Activated T-helper 9 cell treated with anti-CD3 and anti-CD28 coated beads, Interleukin-2, amount 50 U/mL, for 16 hours (primary cell): Measurements from ENCODE around the gene GP9.

Experiments
- DNase-seq: peaks from one replicate; pipeline ENCODE4 v3.0.0-alpha.2; 2020; ENCODE audit warnings: low read depth

GP9 gene

DNA sequence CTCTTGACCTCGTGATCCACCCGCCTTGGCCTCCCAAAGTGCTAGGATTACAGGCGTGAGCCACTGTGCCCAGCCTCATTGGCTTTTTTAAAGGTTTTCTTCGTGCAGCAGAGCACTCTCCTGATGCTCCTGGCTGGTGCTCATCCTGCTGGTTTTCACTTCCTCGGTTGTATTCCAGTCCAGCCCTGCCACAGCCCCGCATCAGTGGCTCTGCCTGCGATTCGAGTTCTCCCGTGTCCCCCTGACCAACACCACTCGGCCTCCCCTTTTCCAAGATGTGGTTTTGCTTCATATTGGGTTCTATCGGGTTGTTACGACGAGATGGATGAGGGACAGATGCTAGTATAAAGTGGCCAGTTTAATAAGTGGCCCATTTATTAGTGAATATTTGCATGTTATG, 31.7 kb upstream of the GP9 start:
- no peak for DNase-seq

DNA sequence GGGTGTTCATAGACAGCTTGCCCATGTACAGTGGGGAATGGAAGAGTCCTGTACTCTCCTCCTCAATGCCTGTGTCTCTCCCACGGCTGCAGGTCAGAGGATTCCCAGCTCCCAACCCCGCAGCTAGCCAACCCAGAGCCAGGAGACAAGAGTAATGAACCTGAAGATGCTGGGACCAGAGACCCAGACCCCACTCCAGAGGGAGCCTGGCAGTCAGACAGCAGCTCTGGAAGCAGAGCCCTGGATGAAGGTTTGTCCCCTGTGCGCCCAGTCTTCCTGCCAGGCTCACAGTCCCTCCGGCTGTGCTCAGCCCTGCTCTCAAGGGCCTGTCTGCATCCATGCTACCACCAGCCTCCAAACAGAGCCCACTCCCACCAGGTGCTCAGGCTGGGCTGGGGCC, 30.0 kb upstream of the GP9 start:
- DNase-seq = no peak

DNA sequence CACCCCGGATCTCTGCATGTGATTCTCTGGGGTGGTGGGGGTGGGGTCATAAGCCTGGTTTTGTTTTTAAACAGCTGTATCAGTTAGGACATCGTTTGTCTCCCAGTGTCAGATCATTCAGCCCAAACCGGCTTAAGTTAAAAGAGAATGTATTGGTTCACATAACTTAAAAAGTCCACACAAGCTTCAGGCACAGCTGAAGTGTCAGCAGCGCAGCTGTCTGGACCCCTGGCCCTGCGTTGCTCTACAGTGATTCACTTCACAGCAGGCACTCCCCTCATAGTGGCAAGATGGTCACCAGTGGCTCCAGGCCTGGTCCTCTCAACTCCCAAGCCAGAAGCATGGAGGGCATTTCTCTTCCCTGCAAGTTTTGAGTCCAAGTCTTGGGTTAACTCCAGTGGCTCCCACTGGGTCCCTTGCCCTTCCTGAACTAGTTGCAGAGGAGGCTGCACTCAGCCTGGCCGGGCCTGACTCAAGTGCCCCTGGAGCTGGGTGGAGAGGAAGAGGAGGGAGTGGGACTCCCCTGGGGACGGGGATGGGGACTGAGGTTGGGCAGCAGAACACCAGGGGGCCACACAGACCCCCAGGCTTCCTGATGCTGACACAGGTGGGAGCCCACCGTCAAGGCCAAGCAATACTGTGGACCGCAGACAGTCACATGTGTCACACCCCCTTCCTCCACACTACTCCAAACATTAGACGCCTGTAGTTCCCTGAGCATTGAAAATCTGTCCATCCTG, 28.9 kb upstream of the GP9 start:
- no peak for DNase-seq

DNA sequence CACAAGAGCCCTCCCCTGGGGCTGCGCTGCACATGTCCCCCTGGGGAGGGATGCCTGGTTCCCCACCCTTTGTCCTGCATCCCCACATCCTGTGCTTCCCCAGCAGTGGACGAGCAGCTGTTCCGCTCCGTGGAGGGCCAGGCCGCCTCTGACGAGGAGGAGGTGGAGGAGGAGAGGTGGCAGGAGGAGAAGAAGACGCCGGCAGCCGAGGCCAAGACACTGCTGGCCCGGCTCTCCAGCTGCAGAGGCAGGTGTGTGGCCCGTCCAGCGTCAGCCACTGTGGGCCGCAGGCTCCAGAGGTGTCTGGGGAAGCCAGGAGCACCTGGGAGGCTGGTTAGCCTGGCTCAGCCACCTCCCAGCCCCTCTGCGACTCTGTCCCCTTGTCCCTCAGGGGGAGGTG, 27.9 kb upstream of the GP9 start:
- no peak for DNase-seq

DNA sequence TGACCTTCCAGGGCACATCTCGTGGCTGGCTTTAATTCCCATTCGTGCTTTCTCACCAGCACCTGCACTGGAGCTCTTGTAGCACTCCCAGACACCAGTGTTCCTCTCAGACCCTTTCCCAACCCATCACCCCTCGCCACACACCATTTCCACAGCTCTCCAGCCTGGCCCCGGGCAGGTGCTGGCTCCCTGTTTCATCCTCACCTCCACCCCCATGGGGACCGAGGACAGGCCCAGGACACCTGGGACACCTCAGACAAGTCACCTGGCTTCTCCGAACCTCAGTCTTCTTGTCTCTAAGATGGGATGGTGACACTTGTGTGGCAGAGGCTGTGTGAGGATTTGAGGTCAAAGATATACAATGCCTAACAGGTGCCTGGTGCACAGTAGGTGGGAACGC, 27.4 kb upstream of the GP9 start:
- DNase-seq = no peak

DNA sequence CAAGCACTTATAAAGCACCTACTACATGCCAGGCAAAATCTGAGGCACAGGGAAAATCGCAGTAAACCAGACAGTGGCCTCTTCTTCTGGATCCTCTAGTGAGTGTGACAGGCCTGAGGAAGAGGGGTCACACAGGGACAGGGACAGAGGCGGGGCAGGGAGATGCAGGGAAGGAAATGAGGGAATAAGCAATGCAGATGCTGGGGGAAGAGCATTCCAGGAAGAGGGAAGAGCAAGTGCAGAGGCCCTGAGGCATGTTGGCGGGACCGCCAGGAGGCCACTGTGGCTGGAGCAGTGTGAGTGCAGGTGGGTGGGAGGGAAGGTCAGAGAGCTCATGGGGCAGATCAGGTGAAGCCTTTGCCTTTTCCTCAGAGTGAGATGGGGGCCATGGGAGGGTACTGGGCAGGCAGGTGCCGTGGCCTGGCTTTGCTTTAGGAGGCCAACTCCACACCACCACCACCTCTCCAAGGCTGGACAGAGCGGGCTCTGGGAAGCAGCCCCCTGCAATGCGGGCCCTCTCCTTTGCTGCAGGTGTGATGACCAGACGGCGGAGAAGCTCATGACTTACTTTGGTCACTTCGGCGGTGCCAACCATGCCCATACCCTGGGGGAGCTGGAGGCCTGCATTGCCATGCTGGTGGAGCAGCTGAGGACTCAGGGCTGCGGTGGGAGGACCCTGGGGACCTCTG, 26.8 kb upstream of the GP9 start:
- DNase-seq = no peak

DNA sequence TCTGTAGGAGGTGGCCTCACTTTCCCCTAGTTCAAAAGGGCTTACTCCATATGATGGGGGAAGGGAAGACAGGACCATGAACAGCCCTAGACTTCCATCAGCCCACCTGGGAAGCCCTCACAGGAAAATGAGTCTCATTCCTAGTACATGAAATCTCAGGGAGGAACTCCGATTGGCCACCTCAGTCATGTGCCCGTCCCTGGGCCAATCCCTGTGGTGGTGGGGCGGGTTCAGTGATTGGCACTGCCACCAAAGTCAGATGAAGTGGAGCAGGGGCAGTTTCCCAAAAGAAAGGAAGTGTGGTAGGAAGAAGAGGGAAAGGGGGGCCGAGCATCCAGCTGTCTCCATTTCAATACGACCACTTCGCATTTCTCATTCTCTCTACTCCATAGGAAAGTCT, 25.9 kb upstream of the GP9 start:
- no peak for DNase-seq

DNA sequence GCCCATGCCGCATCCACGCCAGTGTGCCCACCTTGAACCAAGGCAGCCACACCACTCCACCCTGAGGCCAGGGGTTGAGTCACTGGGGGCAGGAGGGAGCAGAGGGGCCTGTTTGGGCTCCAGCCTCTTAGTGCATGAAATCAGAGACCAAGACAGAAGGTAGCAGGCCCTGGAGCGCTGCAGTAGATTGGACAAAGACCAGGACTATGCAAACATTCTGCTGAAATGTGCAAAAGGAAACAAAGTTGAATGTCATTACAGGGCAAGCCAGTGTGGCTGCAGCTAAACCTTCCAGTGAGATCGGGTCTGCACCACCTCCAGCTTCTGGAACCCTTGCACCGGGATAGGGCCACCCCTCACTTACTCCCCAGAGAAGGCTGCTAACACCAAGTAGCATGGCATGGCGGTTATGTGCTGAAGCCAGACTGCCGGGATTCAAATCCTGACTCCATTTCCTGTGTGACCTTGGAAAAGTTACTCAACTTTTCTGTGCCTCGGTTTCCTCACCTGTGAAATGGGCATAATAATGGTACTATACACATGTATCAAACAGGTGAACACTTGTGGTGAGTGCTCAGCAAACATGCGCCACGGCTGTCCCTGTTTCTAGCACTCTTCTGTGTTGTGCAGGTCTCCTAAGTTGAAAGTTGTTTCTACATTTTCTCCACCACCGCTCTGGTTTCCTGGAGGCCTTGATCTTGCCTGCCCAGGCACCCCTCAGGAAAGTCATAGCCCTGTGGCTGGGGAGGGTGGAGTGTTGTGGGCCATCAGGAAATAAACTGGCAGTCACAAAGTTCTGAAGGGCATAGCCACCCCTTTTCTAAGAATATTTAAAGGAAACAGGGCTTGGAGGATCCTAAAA, 25.0 kb upstream of the GP9 start:
- no peak for DNase-seq

DNA sequence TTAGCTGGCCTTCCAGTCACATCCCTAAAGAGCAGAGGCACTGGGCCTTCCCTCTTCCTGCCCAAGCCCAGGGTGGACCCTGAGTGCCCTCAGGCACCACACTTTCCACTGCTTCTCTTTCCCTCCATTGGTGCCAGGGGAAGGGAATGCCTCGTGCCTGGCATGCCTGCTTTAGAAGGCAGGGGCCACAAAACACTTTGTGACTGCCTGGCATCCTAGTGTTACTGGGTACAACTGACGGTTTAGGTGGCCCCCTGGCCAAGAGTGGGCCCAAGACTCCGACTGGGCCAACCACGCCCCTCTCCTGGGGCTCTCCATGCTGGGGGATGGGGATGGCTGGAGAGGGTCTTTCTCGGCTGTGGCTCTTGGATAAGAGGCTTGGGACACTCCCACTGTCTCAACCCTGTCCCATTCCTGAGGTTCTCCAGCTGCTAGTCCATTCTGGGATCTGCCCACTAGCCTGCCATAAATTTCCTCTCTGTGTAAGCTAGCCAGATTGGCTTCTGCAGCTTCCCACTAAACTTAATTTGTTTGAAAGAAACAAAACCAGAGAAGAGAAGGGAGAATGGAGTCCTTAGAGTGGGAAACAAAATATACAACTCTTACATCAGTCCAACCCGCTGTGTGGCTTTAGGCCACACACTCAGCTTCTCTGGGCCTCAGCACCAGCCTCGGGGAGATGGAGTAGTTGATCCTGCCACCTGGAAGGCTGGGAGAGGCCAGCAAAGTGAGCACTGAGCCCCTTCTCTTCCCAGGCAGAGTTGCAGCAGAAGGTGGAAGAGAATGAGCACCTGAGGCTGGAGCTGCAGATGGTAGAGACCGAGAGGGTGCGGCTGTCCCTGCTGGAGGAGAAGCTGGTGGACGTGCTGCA, 24.1 kb upstream of the GP9 start:
- DNase-seq = no peak

DNA sequence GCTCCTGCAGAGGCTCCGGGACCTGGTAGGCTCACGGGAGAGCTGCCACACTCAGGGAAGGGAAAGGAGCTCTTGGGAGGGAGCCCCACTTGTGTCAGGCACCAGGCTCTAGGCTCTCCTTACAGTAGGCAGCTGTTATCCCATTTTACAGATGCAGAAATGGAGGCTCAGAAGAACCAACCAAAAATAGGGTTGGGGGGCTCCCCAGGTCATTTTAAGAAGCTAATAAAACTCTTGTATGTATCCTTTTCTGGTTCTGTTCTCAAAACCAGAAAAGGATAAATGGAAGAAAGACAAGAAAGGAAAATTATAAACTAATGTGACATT, 23.5 kb upstream of the GP9 start:
- no peak for DNase-seq

DNA sequence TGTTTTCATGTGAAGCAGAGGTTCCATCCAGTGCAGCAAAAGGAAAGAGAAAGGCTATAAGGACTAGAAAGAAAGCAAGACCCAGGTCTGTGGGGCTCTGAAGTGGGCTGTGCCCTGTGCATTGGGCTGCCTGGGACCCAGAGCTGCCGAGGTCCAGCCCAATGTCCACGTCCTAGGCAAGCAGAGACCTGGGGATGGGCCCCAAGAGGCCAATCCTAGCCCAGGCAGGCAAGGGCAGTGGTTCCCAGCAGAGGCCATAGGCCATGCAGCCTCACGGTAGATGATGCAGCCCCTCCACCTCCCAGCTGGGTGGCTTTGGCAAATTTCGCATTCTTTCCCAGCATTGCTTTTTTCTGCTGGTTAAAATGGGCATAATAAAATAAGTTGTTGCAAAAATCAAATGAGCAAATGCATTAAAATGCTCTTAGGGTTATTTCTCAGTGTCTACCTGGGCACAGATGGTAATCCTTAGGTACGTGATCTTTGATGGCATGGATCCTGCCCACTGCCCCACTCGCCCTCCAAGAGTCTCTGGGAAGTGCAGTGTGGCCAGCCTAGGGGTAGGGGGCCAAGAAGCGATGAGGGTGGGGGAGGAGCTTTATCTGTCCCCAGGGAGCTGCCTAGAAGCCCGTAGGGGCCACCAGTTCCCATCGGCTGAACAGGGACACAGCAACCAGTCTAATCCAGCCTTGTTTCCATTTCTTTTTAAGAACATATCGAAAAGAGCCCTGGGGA, 22.3 kb upstream of the GP9 start:
- DNase-seq = no peak

DNA sequence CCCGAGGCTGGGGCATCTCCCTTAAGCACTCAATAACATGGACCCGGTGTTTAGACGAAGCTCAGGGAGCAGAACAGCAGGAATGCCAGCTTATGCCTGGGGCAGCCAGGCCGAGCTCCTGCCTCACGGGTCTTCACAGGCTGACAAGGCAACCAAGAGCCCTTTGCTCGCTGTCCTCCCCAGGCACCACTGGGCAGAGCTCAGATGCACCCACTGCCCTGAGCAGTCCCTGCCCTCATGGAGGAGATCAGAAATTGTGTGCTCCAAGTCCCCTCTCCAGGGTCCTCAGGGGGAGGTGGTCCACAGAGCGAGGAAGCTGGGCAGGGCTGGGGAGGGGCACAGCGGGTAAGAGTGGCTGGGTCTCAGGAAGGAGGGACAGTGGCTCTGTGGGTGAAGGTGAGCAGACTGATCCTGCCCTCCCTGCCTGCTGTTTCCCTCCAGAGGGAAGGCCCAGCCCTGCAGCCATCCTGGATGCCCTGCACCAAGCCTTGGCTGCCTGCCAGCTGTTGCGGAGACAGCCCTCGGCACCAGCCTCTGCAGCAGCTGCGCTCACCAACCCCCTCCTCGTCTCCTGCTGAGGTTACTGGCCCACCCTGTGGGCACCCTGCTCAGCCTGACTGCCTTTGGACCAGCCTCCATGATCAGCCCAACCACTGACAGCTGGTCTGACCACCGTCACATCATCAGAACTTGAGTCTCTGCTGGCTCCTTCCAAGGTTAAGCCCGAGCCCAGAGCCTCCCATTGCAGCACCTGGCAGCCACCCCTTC, 21.1 kb upstream of the GP9 start:
- no peak for DNase-seq

DNA sequence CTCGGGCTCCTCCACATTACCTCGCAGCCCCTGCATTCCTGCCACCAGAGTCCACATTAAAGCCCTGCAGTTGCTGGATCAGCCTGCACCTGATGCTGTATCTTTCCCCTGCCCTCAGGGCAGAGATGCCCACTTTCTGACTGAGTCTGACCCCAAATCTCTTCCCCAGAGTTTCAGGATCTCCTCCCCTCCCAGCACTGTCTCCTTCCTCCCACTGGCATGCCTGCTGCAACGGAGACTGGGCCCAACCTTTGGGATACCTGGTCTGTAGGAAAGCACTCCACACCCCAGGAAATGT, 20.6 kb upstream of the GP9 start:
- DNase-seq = no peak

DNA sequence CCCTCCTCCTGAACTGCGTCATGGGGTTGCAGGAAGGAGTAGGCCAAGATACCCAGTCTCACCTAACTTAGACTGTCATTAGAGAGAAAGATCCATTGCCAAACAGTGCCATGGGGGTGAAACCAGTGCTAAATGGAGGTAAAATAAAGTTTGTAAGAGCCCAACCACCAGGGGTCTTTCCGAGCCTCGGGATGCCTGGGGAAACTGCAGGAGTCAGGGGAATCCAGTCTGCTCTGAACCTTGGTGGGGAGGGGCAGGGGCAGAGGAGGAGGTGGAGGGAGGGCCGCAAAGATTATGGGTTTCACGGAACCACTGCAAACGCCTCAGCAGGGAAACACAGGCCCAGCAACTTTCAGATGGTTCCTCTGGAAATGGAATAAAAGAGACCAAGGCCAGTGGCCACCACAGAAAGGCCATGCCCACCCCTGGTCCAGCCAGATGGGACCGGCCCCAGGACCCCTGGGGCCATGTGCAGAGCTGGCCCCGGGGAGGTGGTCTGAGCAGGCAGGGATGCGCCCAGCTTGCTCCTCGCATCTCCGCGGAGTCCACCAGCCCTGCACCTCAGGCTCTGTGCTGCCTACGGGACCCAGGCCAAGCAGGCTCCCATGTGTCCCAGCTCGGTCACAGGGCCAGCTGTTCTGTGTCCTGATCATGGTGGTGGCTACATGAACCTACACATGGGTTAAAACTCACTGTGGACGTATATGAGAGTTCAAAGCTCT, 19.8 kb upstream of the GP9 start:
- no peak for DNase-seq

DNA sequence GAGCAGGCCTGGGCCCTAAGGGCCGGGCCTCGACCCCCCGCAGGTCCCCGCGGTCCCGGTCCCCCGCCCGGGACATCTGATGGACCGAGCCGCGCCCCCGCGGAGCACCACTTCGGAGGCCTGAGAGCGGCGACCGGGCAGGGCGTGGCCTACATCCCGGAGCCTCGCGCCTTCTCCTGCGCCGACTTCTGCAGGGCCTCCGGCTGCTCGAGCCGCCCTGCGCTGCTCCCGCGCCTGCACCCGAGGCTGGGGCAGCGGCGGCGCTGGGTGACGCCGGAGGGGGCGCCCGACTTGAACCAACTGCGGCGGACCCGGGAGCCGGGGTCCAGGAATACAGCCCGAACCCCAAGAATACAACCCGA, 14.9 kb upstream of the GP9 start:
- DNase-seq = peak; percentile 20

DNA sequence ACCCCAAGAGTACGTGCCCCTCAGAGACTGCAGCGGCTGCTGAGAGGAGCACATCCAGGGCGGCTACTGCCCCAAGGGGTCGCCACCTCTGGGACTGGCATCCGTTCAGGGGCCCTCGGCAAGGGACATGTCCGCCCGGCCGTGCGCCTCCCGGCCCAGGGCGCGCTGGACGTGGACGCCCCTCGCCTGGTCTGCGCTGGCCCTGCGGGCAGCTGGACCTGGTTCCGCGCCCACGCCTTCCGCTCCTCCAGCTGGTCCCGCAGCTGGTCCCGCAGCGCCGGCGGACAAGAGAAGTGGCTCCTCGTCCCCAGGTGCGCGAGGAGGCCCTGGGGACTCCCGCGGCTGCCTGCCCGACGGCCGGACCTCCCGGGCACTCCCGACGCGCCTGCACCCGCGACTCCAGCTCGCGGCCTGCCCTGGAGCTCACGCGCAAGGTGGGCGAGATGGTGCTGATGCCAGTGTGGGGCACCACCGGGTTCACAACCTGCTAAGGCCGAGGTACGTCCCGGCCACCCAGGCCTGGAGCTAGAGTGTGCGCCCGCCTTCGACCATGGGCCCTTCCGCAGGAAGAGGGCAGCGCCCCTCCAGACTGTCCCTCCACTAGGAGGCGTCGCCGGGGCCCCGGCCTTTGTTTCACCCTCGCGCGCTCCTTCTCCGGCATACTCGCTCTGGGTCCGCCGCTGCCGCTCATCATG, 14.4 kb upstream of the GP9 start:
- peak; percentile 27 for DNase-seq

DNA sequence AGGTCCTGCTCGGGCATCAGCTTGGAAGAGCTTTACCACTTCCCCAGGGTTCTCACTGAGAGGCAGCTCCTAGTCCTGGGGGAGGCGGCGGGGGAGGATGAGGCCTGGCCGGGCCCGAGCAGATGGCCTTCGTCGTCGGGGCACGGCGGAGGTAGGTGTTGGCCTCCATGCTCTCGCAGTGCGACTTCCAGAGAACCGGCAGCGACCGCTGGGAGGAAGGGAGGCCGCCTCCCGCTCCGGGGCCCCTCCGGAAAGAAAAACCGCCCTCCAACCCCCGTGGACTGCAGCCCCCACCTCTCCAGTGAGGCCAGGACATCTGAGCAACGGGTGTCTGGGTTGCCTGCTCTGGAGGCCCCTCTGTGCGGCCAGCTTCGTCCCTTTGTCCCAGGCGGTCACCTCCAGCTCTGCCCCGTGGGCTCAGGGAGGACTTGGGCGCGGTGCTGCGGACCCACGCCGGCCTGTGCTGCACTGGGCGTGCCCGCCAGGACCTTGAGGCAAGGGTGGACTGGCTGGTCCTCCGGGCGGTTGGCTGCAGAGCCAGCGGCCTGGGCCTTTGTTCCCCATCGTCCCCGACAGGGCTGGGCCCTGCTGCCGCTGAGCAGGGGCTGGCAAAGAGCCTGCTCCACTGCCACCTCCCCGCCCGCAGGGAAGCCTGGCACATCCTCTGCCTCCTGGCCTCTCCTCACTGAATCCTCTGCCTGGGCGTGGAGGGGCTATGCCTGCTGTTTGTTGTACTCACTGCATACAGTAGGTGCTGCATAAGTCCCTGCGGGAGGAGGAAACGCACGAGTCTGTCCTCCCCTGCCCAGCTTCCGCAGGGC, 13.6 kb upstream of the GP9 start:
- no peak for DNase-seq

DNA sequence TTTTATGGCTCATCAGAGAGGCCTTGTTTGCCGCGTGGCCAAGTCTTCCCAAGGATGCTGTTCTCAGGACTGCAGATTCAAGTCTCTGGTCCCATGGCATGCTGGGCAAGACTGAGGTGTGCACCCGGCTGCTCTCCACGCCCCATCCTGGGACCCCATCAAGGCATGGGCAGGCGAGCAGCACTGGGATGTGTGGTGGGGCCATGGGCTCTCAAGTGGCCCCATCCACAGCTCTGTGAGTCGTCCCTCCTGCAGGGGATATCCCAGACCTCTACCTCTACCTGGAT, 13.1 kb upstream of the GP9 start:
- no peak for DNase-seq
